Common myeloid progenitor, CD34-positive (primary cell): ENCODE measurements around the gene ACIN1.
"Not testable (repeated sequence)": the region's sequence is repeated elsewhere in the genome, so short reads cannot be mapped to it uniquely, and the experiment has no call there.

Source experiments
- CTCF ChIA-PET: fragments of 350-600 bp; sonication (Branson Sonifier 250); formaldehyde crosslinking; loops from one replicate; lab custom pipeline; 2021; ENCODE audit warnings: antibody characterized with exemption; lab: Charles Lee
- POLR2A ChIA-PET: fragments of 350-600 bp; sonication (Branson Sonifier 250); formaldehyde crosslinking; loops from one replicate; lab custom pipeline; 2021; ENCODE audit warnings: antibody characterized with exemption; lab: Charles Lee
- DNase-seq, 3 donors: peaks; one replicate each; pipeline versions ENCODE4 v3.0.0 to v3.0.0-alpha.2; 2013
- H3K27ac ChIP-seq, 2 experiments: 1 replicate in 1 of 2; 2 replicates in 1 of 2; pipeline ENCODE4 v1.7.0; 2013; ENCODE audit warnings: inconsistent platforms in 2 of 2, low read length in 2 of 2, mild to moderate bottlenecking in 2 of 2, low read depth in 1 of 2, moderate library complexity in 1 of 2; ENCODE audit not compliant: severe bottlenecking in 2 of 2, insufficient read depth in 1 of 2, poor library complexity in 1 of 2
- H3K27me3 ChIP-seq, 5 experiments: replicated peaks in 2 of 5; 1 replicate in 3 of 5; 2 replicates in 2 of 5; pipeline versions ENCODE4 v1.6.1 to v1.7.0; 2013; ENCODE audit warnings: low read length in 4 of 5, mild to moderate bottlenecking in 2 of 5, moderate library complexity in 2 of 5, inconsistent platforms in 1 of 5; ENCODE audit not compliant: insufficient read depth in 5 of 5, control insufficient read depth in 4 of 5
- H3K36me3 ChIP-seq, 4 experiments: 1 replicate in 2 of 4; 2 replicates in 2 of 4; pipeline versions ENCODE4 v1.6.1 to v1.7.0; 2013; ENCODE audit warnings: low read length in 3 of 4, control low read depth in 1 of 4, mild to moderate bottlenecking in 1 of 4; ENCODE audit not compliant: control insufficient read depth in 4 of 4, insufficient read depth in 4 of 4
- H3K4me1 ChIP-seq, 4 experiments: 1 replicate in 3 of 4; 2 replicates in 1 of 4; pipeline versions ENCODE4 v1.6.1 to v1.7.1; 2013; ENCODE audit warnings: low read length in 3 of 4, mild to moderate bottlenecking in 3 of 4, control low read depth in 1 of 4, inconsistent platforms in 1 of 4, moderate library complexity in 1 of 4; ENCODE audit not compliant: control insufficient read depth in 4 of 4, insufficient read depth in 4 of 4; ENCODE audit errors: control extremely low read depth in 1 of 4
- H3K4me3 ChIP-seq, 7 experiments: 1 replicate in 4 of 7; 2 replicates in 3 of 7; pipeline versions ENCODE4 v1.5.1 to v1.7.0; 2013; ENCODE audit warnings: mild to moderate bottlenecking in 7 of 7, low read length in 6 of 7, moderate library complexity in 6 of 7, inconsistent platforms in 2 of 7, low read depth in 2 of 7, control low read depth in 1 of 7; ENCODE audit not compliant: insufficient read depth in 4 of 7, control insufficient read depth in 1 of 7; ENCODE audit errors: extremely low read depth in 1 of 7
- H3K9me3 ChIP-seq, 5 experiments: 1 replicate in 4 of 5; 2 replicates in 1 of 5; pipeline versions ENCODE4 v1.6.1 to v1.7.1; 2013; ENCODE audit warnings: low read length in 4 of 5, mild to moderate bottlenecking in 2 of 5, inconsistent platforms in 1 of 5, low read depth in 1 of 5, moderate library complexity in 1 of 5; ENCODE audit not compliant: control insufficient read depth in 4 of 5, insufficient read depth in 2 of 5; ENCODE audit errors: control extremely low read depth in 1 of 5
- WGBS: methylation state at CpG from one replicate; pipeline ENCODE4 v1.1.5; 2013; ENCODE audit not compliant: insufficient coverage; 5-methylcytosine and 5-hydroxymethylcytosine counted together

The ACIN1 gene

DNA sequence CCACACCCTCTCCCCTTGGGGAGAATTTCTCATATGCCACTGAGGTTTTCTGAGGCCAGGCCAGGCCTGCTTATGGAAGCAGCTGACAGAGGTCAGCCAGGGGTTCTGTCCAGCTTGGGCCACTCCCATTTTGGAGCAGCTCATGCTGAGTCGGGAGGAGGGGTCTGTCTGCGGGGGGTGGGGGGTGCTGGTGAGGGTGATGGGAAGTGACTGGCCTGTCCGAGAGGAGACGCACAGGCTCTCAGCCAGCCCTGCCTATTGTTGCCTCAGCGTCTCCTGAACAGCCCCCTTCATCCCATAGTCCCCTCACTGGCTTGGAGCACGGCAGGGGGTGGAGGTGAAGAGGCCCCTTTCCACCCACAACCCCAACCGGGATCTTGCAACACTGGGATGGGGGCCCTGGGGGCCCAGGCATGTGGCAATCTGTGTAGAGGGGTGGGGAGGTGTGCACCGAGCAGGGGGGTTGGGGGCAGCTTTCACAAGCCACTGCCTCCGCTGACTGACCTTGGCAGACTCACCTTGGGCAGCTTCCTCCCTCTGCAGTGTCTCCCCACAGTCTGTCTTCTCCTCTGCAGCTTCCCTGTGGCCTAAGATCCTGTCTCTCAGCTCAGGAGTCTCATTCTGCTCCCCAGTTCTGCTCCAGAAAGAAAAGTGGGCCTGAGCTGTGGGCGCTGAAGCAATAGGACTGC lies 18.6 kb upstream of the ACIN1 start:
- POLR2A ChIA-PET, result interaction anchor here (0.5 to 1.3 kb wide), 3 partner anchors 19 to 688 kb away, joined by 3 to 7 read pairs (median 5); partner anchors contain the start of genes ACIN1 and C14orf119
- DNase-seq, result no peak
- Histone ChIP-seq H3K4me1 (peaks cover 2 to 30% (median 17%) of the 10 kb centered on the region in 4 experiments), H3K27me3 (peaks cover 0 to 4% (median 0%) of the 10 kb centered on the region in 5 experiments), H3K27ac (no peak overlapping the region), H3K9me3 (no peaks in the 10 kb centered on the region), H3K36me3 (no peaks in the 10 kb centered on the region), H3K4me3 (no peak overlapping the region)
- 84% methylated on average over 3 of the region's 10 CpGs for WGBS
- CTCF ChIA-PET, result interaction anchor here (0.8 to 8.1 kb wide), 15 partner anchors 7 to 131 kb away, joined by 3 to 200 read pairs (median 5); partner anchors contain the start of genes ACIN1, AJUBA, C14orf119 and CEBPE

GRCh38 chr14:23112359-23113178 lies 17.6 kb upstream of the ACIN1 start:
- no peaks in the 10 kb centered on the region for H3K36me3 ChIP-seq
- no peak overlapping the region for H3K4me3 ChIP-seq
- peaks cover 0 to 4% (median 0%) of the 10 kb centered on the region in 5 experiments for H3K27me3 ChIP-seq
- 15% methylated on average over 10 of the region's 12 CpGs for WGBS
- H3K9me3 ChIP-seq, result no peaks in the 10 kb centered on the region
- ChIA-PET CTCF (interaction anchor here (0.8 to 8.1 kb wide), 15 partner anchors 8 to 140 kb away, joined by 3 to 200 read pairs (median 5); partner anchors contain the start of genes ACIN1, AJUBA, C14orf119 and CDH24), POLR2A (interaction anchor here (0.5 to 1.3 kb wide), 3 partner anchors 18 to 687 kb away, joined by 3 to 7 read pairs (median 5); partner anchors contain the start of genes ACIN1 and C14orf119)
- DNase-seq, result peak; percentile 91 to 99 (median 97)
- peaks cover 2 to 27% (median 12%) of the 10 kb centered on the region in 4 experiments for H3K4me1 ChIP-seq
- no peak overlapping the region for H3K27ac ChIP-seq

DNA sequence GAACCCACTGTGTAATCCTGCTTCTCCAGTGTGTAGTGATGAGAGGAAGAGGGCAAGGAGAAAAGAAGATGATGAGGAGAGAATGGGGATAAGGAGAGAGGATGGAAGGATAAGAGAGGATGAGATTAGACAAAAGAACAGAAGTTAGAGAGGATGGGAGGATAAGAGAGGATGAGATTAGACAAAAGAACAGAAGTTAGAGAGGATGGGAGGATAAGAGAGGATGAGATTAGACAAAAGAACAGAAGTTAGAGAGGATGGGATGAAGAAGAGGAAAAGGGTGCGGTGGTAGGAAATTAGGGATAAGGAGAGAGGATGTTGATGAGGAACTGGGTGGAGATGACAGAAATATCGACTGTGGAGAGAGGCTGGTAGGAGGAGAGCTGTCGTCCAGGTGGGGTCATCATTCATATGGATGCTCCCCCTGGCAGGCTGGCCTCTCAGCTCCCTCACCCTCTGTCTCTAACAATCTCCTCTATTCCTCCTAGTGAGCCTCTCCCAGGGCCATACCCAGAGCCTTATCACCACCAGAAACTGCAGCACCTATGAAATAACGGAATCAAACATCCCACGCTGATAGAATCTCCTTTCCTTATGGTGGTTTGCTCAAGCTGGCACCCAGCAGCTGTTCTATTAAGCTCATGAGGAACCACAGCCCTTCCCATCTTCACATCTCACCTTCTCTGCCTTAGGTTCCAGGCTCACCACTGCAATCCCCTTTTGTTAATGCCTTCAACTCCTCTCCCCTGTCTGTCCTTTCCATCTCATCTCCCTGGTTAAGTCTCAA lies 15.8 kb upstream of the ACIN1 start:
- H3K27me3 ChIP-seq, result peaks cover 0 to 4% (median 0%) of the 10 kb centered on the region in 5 experiments
- no peak overlapping the region for H3K27ac ChIP-seq
- 83% methylated on average over 2 of the region's 5 CpGs for WGBS
- DNase-seq, result peak in 2 of 3 donors; percentile 16 to 42
- H3K4me1 ChIP-seq, result peaks cover 2 to 27% (median 12%) of the 10 kb centered on the region in 4 experiments
- H3K9me3 ChIP-seq, result no peaks in the 10 kb centered on the region
- H3K4me3 ChIP-seq, result no peak overlapping the region
- ChIA-PET POLR2A (interaction anchor here (1.0 to 2.2 kb wide), 2 partner anchors 16 to 32 kb away, joined by 3 to 9 read pairs; partner anchors contain the start of genes ACIN1 and C14orf119), CTCF (interaction anchor here (0.7 to 8.1 kb wide), 16 partner anchors 10 to 118 kb away, joined by 3 to 200 read pairs (median 6); partner anchors contain the start of genes ACIN1, C14orf119 and CEBPE)
- H3K36me3 ChIP-seq, result no peaks in the 10 kb centered on the region

DNA sequence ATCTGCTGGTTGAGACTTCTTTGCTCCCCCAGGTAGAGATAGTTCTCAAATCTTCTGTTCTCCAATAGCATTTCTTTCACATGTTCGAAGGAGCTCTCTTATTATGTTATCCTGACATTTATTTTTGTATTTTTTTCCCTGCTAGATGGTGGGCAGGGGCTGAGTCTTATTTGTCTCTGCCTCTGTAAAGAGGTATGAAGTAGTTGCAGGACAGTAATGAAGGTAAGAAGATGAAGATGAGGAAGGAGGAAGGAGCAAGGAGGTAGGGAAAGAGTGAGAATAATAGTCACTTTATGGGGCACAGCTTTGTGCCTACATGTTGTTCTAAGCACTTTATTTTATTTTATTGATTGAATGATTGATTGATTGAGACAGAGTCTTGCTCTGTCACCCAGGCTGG lies 14.8 kb upstream of the ACIN1 start:
- H3K4me1 ChIP-seq, result peaks cover 2 to 27% (median 12%) of the 10 kb centered on the region in 4 experiments
- DNase-seq, result no peak
- no peaks in the 10 kb centered on the region for H3K36me3 ChIP-seq
- ChIA-PET CTCF (interaction anchor here (1.0 to 8.1 kb wide), 17 partner anchors 9 to 137 kb away, joined by 3 to 200 read pairs (median 7); partner anchors contain the start of genes ACIN1, C14orf119 and CEBPE), POLR2A (interaction anchor here (0.6 to 2.2 kb wide), 4 partner anchors 15 to 49 kb away, joined by 3 to 9 read pairs (median 4); partner anchors contain the start of genes ACIN1 and C14orf119)
- WGBS, result no CpG with 5 or more reads among the region's 1 CpG
- no peak overlapping the region for H3K27ac ChIP-seq
- H3K9me3 ChIP-seq, result no peaks in the 10 kb centered on the region
- no peak overlapping the region for H3K4me3 ChIP-seq
- peaks cover 0 to 4% (median 0%) of the 10 kb centered on the region in 5 experiments for H3K27me3 ChIP-seq

- POLR2A ChIA-PET, result interaction anchor here (0.8 to 1.0 kb wide), 2 partner anchors 18 to 54 kb away, joined by 3 to 11 read pairs; no protein-coding TSS in a partner anchor
These were observed 13.2 kb upstream of the ACIN1 start for GRCh38 chr14:23108169-23108568.

DNA sequence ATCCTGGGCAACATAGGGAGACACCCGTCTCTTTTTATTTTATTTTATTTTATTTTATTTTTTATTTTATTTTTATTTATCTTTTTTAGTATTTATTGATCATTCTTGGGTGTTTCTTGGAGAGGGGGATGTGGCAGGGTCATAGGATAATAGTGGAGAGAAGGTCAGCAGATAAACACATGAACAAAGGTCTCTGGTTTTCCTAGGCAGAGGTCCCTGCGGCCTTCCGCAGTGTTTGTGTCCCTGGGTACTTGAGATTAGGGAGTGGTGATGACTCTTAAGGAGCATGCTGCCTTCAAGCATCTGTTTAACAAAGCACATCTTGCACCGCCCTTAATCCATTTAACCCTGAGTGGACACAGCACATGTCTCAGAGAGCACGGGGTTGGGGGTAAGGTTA lies 12.7 kb upstream of the ACIN1 start:
- H3K27ac ChIP-seq, POLR2A ChIA-PET, DNase-seq, H3K4me3 ChIP-seq, H3K27me3 ChIP-seq, H3K36me3 ChIP-seq, H3K9me3 ChIP-seq: not testable (repeated sequence)
- WGBS, result no CpG with 5 or more reads among the region's 5 CpGs
- CTCF ChIA-PET, result interaction anchor here (8.1 kb wide), 1 partner anchor 29 kb away, joined by 200 read pairs; no protein-coding TSS in a partner anchor
- H3K4me1 ChIP-seq, result peaks cover 0 to 12% (median 4%) of the 10 kb centered on the region in 4 experiments

More at GRCh38 chr14:23108169-23108568, 13.2 kb upstream of the ACIN1 start:
- WGBS, result 100% methylated on average over 7 of the region's 24 CpGs
- not testable (repeated sequence) for H3K27me3 ChIP-seq, H3K9me3 ChIP-seq, DNase-seq, H3K36me3 ChIP-seq, H3K4me3 ChIP-seq, H3K27ac ChIP-seq
- CTCF ChIA-PET, result interaction anchor here (0.8 to 8.1 kb wide), 13 partner anchors 8 to 122 kb away, joined by 3 to 200 read pairs (median 8); partner anchors contain the start of genes ACIN1, C14orf119, CDH24 and CEBPE
- H3K4me1 ChIP-seq, result peaks cover 2 to 18% (median 7%) of the 10 kb centered on the region in 4 experiments
